Gastrocnemius medialis (tissue), 4 donors: Measurements from ENCODE around the gene CLIC1.

ENCODE experiments used
- CTCF ChIP-seq, 5 experiments: fragments of 450-650 bp in 3 of 5; fragments of 200-600 bp in 2 of 5; sonication (generic) in 2 of 5; IDR thresholded peaks in 4 of 5; conservative IDR thresholded peaks in 1 of 5; 1 replicate in 4 of 5; 2 replicates in 1 of 5; pipeline ENCODE4 v1.5.1; 2016 to 2019; ENCODE audit warnings: antibody characterized with exemption in 5 of 5, mild to moderate bottlenecking in 3 of 5, moderate library complexity in 3 of 5
- POLR2A ChIP-seq, 2 donors: fragments of 450-650 bp; IDR thresholded peaks; one replicate each; pipeline ENCODE4 v1.6.1; 2017; ENCODE audit warnings: antibody characterized with exemption in 2 of 2, mild to moderate bottlenecking in 2 of 2, moderate library complexity in 2 of 2

GRCh38 chr6:31689249-31690110 is 46.9 kb downstream of the CLIC1 start:
- TF ChIP-seq POLR2A (IDR thresholded peaks at IDR 0.05), result no peak
- no peak for TF ChIP-seq CTCF (IDR thresholded peaks at IDR 0.05 in 4 of 5, conservative IDR thresholded peaks at IDR 0.05 in 1 of 5)
